IPS DF 19.7 (cell line): ENCODE results near the gene CDON.
"Not testable (repeated sequence)": the region's sequence is repeated elsewhere in the genome, so short reads cannot be mapped to it uniquely, and the experiment has no call there.

Experiments used
- DNase-seq: peaks from one replicate; pipeline ENCODE4 v3.0.0-alpha.2; 2013; ENCODE audit warnings: low read depth, low spot score

Gene CDON

GRCh38 chr11:125994509-125994908 lies 68.2 kb downstream of the CDON start:
- no peak for DNase-seq

GRCh38 chr11:125992893-125993292 lies 69.8 kb downstream of the CDON start:
- DNase-seq = no peak

GRCh38 chr11:125990244-125990643 lies 72.4 kb downstream of the CDON start:
- no peak for DNase-seq

GRCh38 chr11:125987066-125987641 lies 75.5 kb downstream of the CDON start:
- no peak for DNase-seq

GRCh38 chr11:125985956-125986355 lies 76.7 kb downstream of the CDON start:
- not testable (repeated sequence) for DNase-seq

GRCh38 chr11:125982348-125982730 lies 80.3 kb downstream of the CDON start:
- DNase-seq = no peak

GRCh38 chr11:125980436-125980835 lies 82.2 kb downstream of the CDON start:
- DNase-seq = no peak

- DNase-seq = no peak
Measured at GRCh38 chr11:125979511-125979910, 83.2 kb downstream of the CDON start.

GRCh38 chr11:125978778-125979407 lies 83.8 kb downstream of the CDON start:
- DNase-seq = no peak

GRCh38 chr11:125978181-125978716 lies 84.4 kb downstream of the CDON start:
- no peak for DNase-seq

- no peak for DNase-seq
Measured at GRCh38 chr11:125977333-125977732, 85.3 kb downstream of the CDON start.

- DNase-seq = no peak
Measured at GRCh38 chr11:125976156-125976555, 86.5 kb downstream of the CDON start.

GRCh38 chr11:125975634-125976033 lies 87.0 kb downstream of the CDON start:
- DNase-seq = no peak

- no peak for DNase-seq
Measured at GRCh38 chr11:125974284-125974683, 88.4 kb downstream of the CDON start.

GRCh38 chr11:125971618-125972017 lies 91.0 kb downstream of the CDON start:
- DNase-seq = no peak

GRCh38 chr11:125968354-125968753 lies 94.3 kb downstream of the CDON start:
- DNase-seq = no peak

GRCh38 chr11:125967515-125967914 lies 95.2 kb downstream of the CDON start:
- no peak for DNase-seq

- DNase-seq = no peak
Measured at GRCh38 chr11:125960771-125961170, 101.9 kb downstream of the CDON start.

- no peak for DNase-seq
Measured at GRCh38 chr11:125959931-125960330, 102.7 kb downstream of the CDON start.

- no peak for DNase-seq
Measured at GRCh38 chr11:125959511-125959910, 103.2 kb downstream of the CDON start.

GRCh38 chr11:125958872-125959400 lies 103.7 kb downstream of the CDON start:
- no peak for DNase-seq

- no peak for DNase-seq
Measured at GRCh38 chr11:125957618-125958332, 104.9 kb downstream of the CDON start.
